HepG2 (cell line): ENCODE results near the gene SLC1A5. TPM values are rescaled to one million over a fixed set of nuclear protein-coding genes. Genes with fewer than 3 reads are reported as not detected.

Experiments
- ATAC-seq: fragments of 200-7000 bp; cut with Tn5 transposase; 3 replicates; pipeline ENCODE4 v1.9.1; 2020; ENCODE audit warnings: mild to moderate bottlenecking, moderate library complexity
- BruUV-seq: library from RNA; stranded (reverse); fragments of 400-500 nt; replicated peaks from 2 replicates; lab custom pipeline; 2021; lab: Mats Ljungman, UMichigan
- CTCF ChIA-PET: fragments of 300-600 bp; formaldehyde crosslinking; extraction: SDS; loops from one replicate; lab custom pipeline; 2021; ENCODE audit warnings: low total read pairs, inconsistent platforms, low intra/inter-chr PET ratio; lab: Yijun Ruan, JAX
- POLR2A ChIA-PET: fragments of 350-600 bp; sonication (Branson Sonifier 250); formaldehyde crosslinking; loops from one replicate; lab custom pipeline; 2020; ENCODE audit warnings: antibody characterized with exemption, inconsistent platforms; lab: Yijun Ruan, JAX
- DNase-seq: peaks from one replicate; pipeline ENCODE4 v3.0.0-alpha.2; 2015; ENCODE audit warnings: low spot score
- FAIRE-seq: peaks from 3 replicates; lab custom pipeline; 2011; peaks lifted over from hg19 to GRCh38; lab: Jason Lieb, UNC
- H2AFZ ChIP-seq: one replicate; pipeline ENCODE4 v1.6.1; 2011; ENCODE audit warnings: low read length, inconsistent platforms
- H3K27ac ChIP-seq: fragments of 300-600 bp; 3 replicates; pipeline ENCODE4 v1.8.0; 2011; ENCODE audit warnings: mixed run types, mild to moderate bottlenecking, mixed read lengths, low read length, inconsistent platforms; ENCODE audit not compliant: insufficient read depth; ENCODE audit errors: extremely low read length
- H3K27me3 ChIP-seq, 2 experiments: fragments of 200-600 bp in 1 of 2; 2 replicates in 1 of 2; 3 replicates in 1 of 2; pipeline versions ENCODE4 v1.6.0 to v1.8.0; 2011; ENCODE audit warnings: low read length in 2 of 2, mild to moderate bottlenecking in 2 of 2, moderate library complexity in 2 of 2, inconsistent platforms in 1 of 2; ENCODE audit not compliant: insufficient read depth in 2 of 2, control insufficient read depth in 1 of 2
- H3K36me3 ChIP-seq, 2 experiments: fragments of 200-600 bp in 1 of 2; replicated peaks in 1 of 2; 2 replicates in 1 of 2; 3 replicates in 1 of 2; pipeline versions ENCODE4 v1.5.1 to v1.8.0; 2011; ENCODE audit warnings: low read length in 2 of 2, inconsistent platforms in 1 of 2; ENCODE audit not compliant: insufficient read depth in 2 of 2, control insufficient read depth in 1 of 2
- H3K4me1 ChIP-seq: 2 replicates; pipeline ENCODE4 v1.5.1; 2012; ENCODE audit warnings: low read length, inconsistent platforms; ENCODE audit not compliant: insufficient read depth
- H3K4me2 ChIP-seq: 2 replicates; pipeline ENCODE4 v1.6.0; 2011; ENCODE audit warnings: low read depth, low read length, inconsistent platforms
- H3K4me3 ChIP-seq, 3 experiments: fragments of 200-600 bp in 1 of 3; sonication (generic), shearing (Covaris generic) in 1 of 3; replicated peaks in 1 of 3; 2 replicates each; pipeline ENCODE4 v1.5.1; 2011 to 2016; ENCODE audit warnings: low read length in 3 of 3, inconsistent platforms in 2 of 3, low read depth in 2 of 3, mild to moderate bottlenecking in 2 of 3, control low read depth in 1 of 3, mixed read lengths in 1 of 3; ENCODE audit not compliant: insufficient read depth in 1 of 3
- H3K79me2 ChIP-seq: one replicate; pipeline ENCODE4 v1.6.1; 2011; ENCODE audit warnings: low read length, inconsistent platforms; ENCODE audit not compliant: insufficient read depth
- H3K9ac ChIP-seq: 2 replicates; pipeline ENCODE4 v1.6.0; 2011; ENCODE audit warnings: mild to moderate bottlenecking, low read depth, low read length, inconsistent platforms; ENCODE audit not compliant: insufficient read depth
- H3K9me3 ChIP-seq: 2 replicates; pipeline ENCODE4 v1.5.1; 2012; ENCODE audit warnings: mild to moderate bottlenecking, low read length
- H4K20me1 ChIP-seq: 2 replicates; pipeline ENCODE4 v1.6.0; 2011; ENCODE audit warnings: inconsistent platforms, mild to moderate bottlenecking, low read length, moderate library complexity; ENCODE audit not compliant: insufficient read depth
- DNMT3B ChIP-seq: conservative IDR thresholded peaks from 2 replicates; pipeline ENCODE4 v1.6.1; 2016; ENCODE audit warnings: missing biosample characterization, control low read depth
- PPARG ChIP-seq: conservative IDR thresholded peaks from 2 replicates; pipeline ENCODE4 v1.6.1; 2016; ENCODE audit warnings: missing biosample characterization, missing genetic modification reagents
- SMAD9 ChIP-seq: sonication (generic); formaldehyde crosslinking; IDR thresholded peaks from 2 replicates; pipeline ENCODE4 v1.5.1; 2020; ENCODE audit warnings: mild to moderate bottlenecking, missing genetic modification reagents
- TBX2 ChIP-seq: sonication (generic); formaldehyde crosslinking; IDR thresholded peaks from 2 replicates; pipeline ENCODE4 v1.5.0; 2020; ENCODE audit warnings: missing genetic modification reagents, mild to moderate bottlenecking, borderline replicate concordance
- ZNF468 ChIP-seq: sonication (generic); formaldehyde crosslinking; IDR thresholded peaks from 2 replicates; pipeline ENCODE4 v1.8.0; 2022; ENCODE audit warnings: mild to moderate bottlenecking, moderate library complexity, missing genetic modification reagents
- ZNF546 ChIP-seq: sonication (generic); formaldehyde crosslinking; conservative IDR thresholded peaks from 2 replicates; pipeline ENCODE4 v1.8.1; 2023; ENCODE audit warnings: mild to moderate bottlenecking, missing genetic modification reagents
- ZNF567 ChIP-seq: sonication (generic); formaldehyde crosslinking; IDR thresholded peaks from 2 replicates; pipeline ENCODE4 v1.8.1; 2023; ENCODE audit warnings: mild to moderate bottlenecking, missing genetic modification reagents, borderline replicate concordance
- WGBS: methylation state at CpG from one replicate; pipeline ENCODE4 v1.1.6; 2017; ENCODE audit warnings: low lambda C conversion rate; 5-methylcytosine and 5-hydroxymethylcytosine counted together
- in situ Hi-C: cut with HindIII; loops from 2 replicates; pipeline ENCODE4 v1.10.0; 2017; ENCODE audit warnings: low pct_unique_long_range_greater_than_20kb; ENCODE audit not compliant: extremely low pct_ligation_motif_present
- intact Hi-C: fragments of 100-400 bp; cut with micrococcal nuclease; formaldehyde crosslinking; loops from one replicate; pipeline ENCODE4 v1.10.0; 2022; ENCODE audit not compliant: unreplicated experiment
- polyA plus RNA-seq, 8 experiments: library from polyadenylated mRNA; depleted of rRNA in 3 of 8; stranded (reverse) in 7 of 8; unstranded in 1 of 8; fragments of >200 nt; fragmentation: Illumina TruSeq in 4 of 8; extraction: Trizol in 4 of 8; gene quantifications; 2 replicates each; pipeline versions ENCODE4 v1.2.1 to v1.2.3, GENCODE V29; 2011 to 2016; ENCODE audit warnings: low read depth in 4 of 8, missing spikeins in 1 of 8, mixed read lengths in 1 of 8; ENCODE audit not compliant: insufficient read depth in 1 of 8
- total RNA-seq, 5 experiments: library from RNA; depleted of rRNA; stranded (reverse); fragments of >200 nt; fragmentation: Illumina TruSeq; extraction: Trizol; gene quantifications; 2 replicates each; pipeline ENCODE4 v1.2.3, GENCODE V29; 2016; ENCODE audit warnings: low read depth in 1 of 5
- TF ChIP-seq, protein P1 (sequence below): sonication (generic); formaldehyde crosslinking; IDR thresholded peaks from 2 replicates; pipeline ENCODE4 v1.4.0; 2020; ENCODE audit warnings: mild to moderate bottlenecking, missing genetic modification reagents
- TF ChIP-seq, protein P2 (sequence below): sonication (generic); formaldehyde crosslinking; conservative IDR thresholded peaks from 2 replicates; pipeline ENCODE4 v1.8.0; 2022; ENCODE audit warnings: missing genetic modification reagents
- TF ChIP-seq, protein P3 (sequence below), 2 experiments: fragments of 450-650 bp in 1 of 2; sonication (generic) in 1 of 2; formaldehyde crosslinking; IDR thresholded peaks; 2 replicates each; pipeline versions ENCODE4 v1.5.0 to v1.8.0; 2020 to 2022; ENCODE audit warnings: mild to moderate bottlenecking in 1 of 2, missing genetic modification reagents in 1 of 2
- TF ChIP-seq, protein P4 (sequence below): sonication (generic); formaldehyde crosslinking; IDR thresholded peaks from 2 replicates; pipeline ENCODE4 v1.4.0; 2020; ENCODE audit warnings: mild to moderate bottlenecking, missing genetic modification reagents

Gene SLC1A5
- total and polyA plus RNA-seq, 2 of the 13 experiments (the other 11 are each of a cell fraction or from before 2014, with no cell fraction given), result 120 to 159 TPM

DNA sequence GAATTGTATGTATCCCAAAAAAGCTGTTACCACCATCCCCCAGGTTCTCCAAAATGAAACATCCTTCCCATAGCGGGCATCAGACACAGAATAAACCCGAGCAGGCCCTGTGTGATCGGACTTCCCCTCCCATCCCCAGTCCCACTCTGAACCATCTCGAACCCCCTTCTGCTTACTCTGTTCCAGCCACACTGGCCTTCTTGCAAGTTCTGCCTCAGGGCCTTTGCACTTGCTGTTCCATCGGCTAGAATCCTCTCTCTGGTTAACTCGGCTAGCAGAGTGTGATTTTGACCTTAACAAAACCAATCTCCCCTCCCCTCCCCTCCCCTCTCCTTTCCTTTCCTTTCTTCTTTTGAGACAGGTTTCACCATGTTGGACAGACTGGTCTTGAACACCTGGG is 46.6 kb upstream of the SLC1A5 start:
- DNase-seq (no peak), ATAC-seq (no peak), FAIRE-seq (no peak)
- no TSS peak for BruUV-seq
- Histone ChIP-seq H3K9ac (no peak overlapping the region), H3K4me1 (peaks cover 23% of the 10 kb centered on the region), H3K9me3 (no peaks in the 10 kb centered on the region), H3K79me2 (no peaks in the 10 kb centered on the region), H3K36me3 (peaks cover 8 to 19% of the 10 kb centered on the region in 2 experiments), H4K20me1 (0 out of 2 replicates have a peak, but pooled peaks cover under 1% of the 10 kb centered on the region), H3K27ac (no peak overlapping the region), H3K27me3 (no peaks in the 10 kb centered on the region), H2AFZ (no peak overlapping the region), H3K4me2 (no peak overlapping the region), H3K4me3 (no peak overlapping the region)
- ChIA-PET CTCF (no interaction called here), POLR2A (no interaction called here)
- in situ Hi-C loops (no loop called here), intact Hi-C loops (loop anchor here (5.0 kb wide), 1 partner anchor 63 kb away; no protein-coding TSS in a partner anchor)
- no peak for TF ChIP-seq ZNF546 (CRISPR knock-in tag)
- TF ChIP-seq, protein P1, sequence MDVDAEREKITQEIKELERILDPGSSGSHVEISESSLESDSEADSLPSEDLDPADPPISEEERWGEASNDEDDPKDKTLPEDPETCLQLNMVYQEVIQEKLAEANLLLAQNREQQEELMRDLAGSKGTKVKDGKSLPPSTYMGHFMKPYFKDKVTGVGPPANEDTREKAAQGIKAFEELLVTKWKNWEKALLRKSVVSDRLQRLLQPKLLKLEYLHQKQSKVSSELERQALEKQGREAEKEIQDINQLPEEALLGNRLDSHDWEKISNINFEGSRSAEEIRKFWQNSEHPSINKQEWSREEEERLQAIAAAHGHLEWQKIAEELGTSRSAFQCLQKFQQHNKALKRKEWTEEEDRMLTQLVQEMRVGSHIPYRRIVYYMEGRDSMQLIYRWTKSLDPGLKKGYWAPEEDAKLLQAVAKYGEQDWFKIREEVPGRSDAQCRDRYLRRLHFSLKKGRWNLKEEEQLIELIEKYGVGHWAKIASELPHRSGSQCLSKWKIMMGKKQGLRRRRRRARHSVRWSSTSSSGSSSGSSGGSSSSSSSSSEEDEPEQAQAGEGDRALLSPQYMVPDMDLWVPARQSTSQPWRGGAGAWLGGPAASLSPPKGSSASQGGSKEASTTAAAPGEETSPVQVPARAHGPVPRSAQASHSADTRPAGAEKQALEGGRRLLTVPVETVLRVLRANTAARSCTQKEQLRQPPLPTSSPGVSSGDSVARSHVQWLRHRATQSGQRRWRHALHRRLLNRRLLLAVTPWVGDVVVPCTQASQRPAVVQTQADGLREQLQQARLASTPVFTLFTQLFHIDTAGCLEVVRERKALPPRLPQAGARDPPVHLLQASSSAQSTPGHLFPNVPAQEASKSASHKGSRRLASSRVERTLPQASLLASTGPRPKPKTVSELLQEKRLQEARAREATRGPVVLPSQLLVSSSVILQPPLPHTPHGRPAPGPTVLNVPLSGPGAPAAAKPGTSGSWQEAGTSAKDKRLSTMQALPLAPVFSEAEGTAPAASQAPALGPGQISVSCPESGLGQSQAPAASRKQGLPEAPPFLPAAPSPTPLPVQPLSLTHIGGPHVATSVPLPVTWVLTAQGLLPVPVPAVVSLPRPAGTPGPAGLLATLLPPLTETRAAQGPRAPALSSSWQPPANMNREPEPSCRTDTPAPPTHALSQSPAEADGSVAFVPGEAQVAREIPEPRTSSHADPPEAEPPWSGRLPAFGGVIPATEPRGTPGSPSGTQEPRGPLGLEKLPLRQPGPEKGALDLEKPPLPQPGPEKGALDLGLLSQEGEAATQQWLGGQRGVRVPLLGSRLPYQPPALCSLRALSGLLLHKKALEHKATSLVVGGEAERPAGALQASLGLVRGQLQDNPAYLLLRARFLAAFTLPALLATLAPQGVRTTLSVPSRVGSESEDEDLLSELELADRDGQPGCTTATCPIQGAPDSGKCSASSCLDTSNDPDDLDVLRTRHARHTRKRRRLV (CRISPR knock-in tag), result no peak
- TF ChIP-seq, protein P2, sequence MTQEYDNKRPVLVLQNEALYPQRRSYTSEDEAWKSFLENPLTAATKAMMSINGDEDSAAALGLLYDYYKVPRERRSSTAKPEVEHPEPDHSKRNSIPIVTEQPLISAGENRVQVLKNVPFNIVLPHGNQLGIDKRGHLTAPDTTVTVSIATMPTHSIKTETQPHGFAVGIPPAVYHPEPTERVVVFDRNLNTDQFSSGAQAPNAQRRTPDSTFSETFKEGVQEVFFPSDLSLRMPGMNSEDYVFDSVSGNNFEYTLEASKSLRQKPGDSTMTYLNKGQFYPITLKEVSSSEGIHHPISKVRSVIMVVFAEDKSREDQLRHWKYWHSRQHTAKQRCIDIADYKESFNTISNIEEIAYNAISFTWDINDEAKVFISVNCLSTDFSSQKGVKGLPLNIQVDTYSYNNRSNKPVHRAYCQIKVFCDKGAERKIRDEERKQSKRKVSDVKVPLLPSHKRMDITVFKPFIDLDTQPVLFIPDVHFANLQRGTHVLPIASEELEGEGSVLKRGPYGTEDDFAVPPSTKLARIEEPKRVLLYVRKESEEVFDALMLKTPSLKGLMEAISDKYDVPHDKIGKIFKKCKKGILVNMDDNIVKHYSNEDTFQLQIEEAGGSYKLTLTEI (CRISPR knock-in tag), result no peak
- no peak for TF ChIP-seq PPARG (CRISPR knock-in tag)
- TF ChIP-seq TBX2, result no peak
- no peak for TF ChIP-seq ZNF567
- TF ChIP-seq SMAD9 (CRISPR knock-in tag), result no peak
- TF ChIP-seq, protein P3, sequence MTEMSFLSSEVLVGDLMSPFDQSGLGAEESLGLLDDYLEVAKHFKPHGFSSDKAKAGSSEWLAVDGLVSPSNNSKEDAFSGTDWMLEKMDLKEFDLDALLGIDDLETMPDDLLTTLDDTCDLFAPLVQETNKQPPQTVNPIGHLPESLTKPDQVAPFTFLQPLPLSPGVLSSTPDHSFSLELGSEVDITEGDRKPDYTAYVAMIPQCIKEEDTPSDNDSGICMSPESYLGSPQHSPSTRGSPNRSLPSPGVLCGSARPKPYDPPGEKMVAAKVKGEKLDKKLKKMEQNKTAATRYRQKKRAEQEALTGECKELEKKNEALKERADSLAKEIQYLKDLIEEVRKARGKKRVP (CRISPR knock-in tag; IDR thresholded peaks at IDR 0.05), result no peak
- no peak for TF ChIP-seq DNMT3B
- TF ChIP-seq ZNF468 (CRISPR knock-in tag), result no peak
- TF ChIP-seq, protein P4, sequence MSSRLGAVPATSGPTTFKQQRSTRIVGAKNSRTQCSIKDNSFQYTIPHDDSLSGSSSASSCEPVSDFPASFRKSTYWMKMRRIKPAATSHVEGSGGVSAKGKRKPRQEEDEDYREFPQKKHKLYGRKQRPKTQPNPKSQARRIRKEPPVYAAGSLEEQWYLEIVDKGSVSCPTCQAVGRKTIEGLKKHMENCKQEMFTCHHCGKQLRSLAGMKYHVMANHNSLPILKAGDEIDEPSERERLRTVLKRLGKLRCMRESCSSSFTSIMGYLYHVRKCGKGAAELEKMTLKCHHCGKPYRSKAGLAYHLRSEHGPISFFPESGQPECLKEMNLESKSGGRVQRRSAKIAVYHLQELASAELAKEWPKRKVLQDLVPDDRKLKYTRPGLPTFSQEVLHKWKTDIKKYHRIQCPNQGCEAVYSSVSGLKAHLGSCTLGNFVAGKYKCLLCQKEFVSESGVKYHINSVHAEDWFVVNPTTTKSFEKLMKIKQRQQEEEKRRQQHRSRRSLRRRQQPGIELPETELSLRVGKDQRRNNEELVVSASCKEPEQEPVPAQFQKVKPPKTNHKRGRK (CRISPR knock-in tag), result no peak
- 93% methylated on average over 6 of the region's 6 CpGs for WGBS
